Stimulated activated CD8-positive, alpha-beta memory T cell treated with anti-CD3 and anti-CD28 coated beads, Interleukin-4, amount 100 ng/mL, for 4 hours (primary cell): Measurements from ENCODE around the gene CDH13.
A peak's percentile ranks its signal among the peaks of the same experiment; 100 is the strongest.

Experiments used
- DNase-seq, 2 donors: peaks; one replicate each; pipeline ENCODE4 v3.0.0-alpha.2; 2020; ENCODE audit warnings: low read depth in 2 of 2, low spot score in 1 of 2

Gene CDH13

GRCh38 chr16:83809092-83809491 lies 1182.3 kb downstream of the CDH13 start:
- DNase-seq: no peak

GRCh38 chr16:83810901-83811300 lies 1184.1 kb downstream of the CDH13 start:
- no peak for DNase-seq

- no peak for DNase-seq
Measured at GRCh38 chr16:83813823-83814658, 1187.3 kb downstream of the CDH13 start.

GRCh38 chr16:83814659-83814985 lies 1187.9 kb downstream of the CDH13 start:
- no peak for DNase-seq

- no peak for DNase-seq
Measured at GRCh38 chr16:83817022-83817421, 1190.3 kb downstream of the CDH13 start.

- no peak for DNase-seq
Measured at GRCh38 chr16:83818276-83818675, 1191.5 kb downstream of the CDH13 start.

GRCh38 chr16:83819361-83819760 lies 1192.6 kb downstream of the CDH13 start:
- DNase-seq: no peak

GRCh38 chr16:83826146-83826913 lies 1199.6 kb downstream of the CDH13 start:
- DNase-seq: peak; percentile 49 to 77

- DNase-seq: no peak
Measured at GRCh38 chr16:83830091-83830768, 1203.5 kb downstream of the CDH13 start.

- DNase-seq: no peak
Measured at GRCh38 chr16:83830769-83831455, 1204.1 kb downstream of the CDH13 start.

GRCh38 chr16:83831456-83831987 lies 1204.8 kb downstream of the CDH13 start:
- DNase-seq: no peak

- DNase-seq: no peak
Measured at GRCh38 chr16:83833921-83834320, 1207.2 kb downstream of the CDH13 start.

- no peak for DNase-seq
Measured at GRCh38 chr16:83835586-83836566, 1209.1 kb downstream of the CDH13 start.

GRCh38 chr16:83837566-83837965 lies 1210.8 kb downstream of the CDH13 start:
- DNase-seq: no peak

- DNase-seq: no peak
Measured at GRCh38 chr16:83838151-83838550, 1211.4 kb downstream of the CDH13 start.

- DNase-seq: no peak
Measured at GRCh38 chr16:83839561-83839960, 1212.8 kb downstream of the CDH13 start.

GRCh38 chr16:83840060-83840617 lies 1213.4 kb downstream of the CDH13 start:
- DNase-seq: no peak

- no peak for DNase-seq
Measured at GRCh38 chr16:83842291-83842690, 1215.5 kb downstream of the CDH13 start.

GRCh38 chr16:83842756-83843507 lies 1216.2 kb downstream of the CDH13 start:
- no peak for DNase-seq
